GM19240 (cell line): ENCODE results near the gene CCR2.

Experiments
- DNase-seq: peaks from one replicate; pipeline ENCODE4 v3.0.0; 2011; ENCODE audit warnings: low spot score; ENCODE audit not compliant: insufficient read length

CCR2 gene

GRCh38 chr3:46354478-46354877 lies 567 bp downstream of the CCR2 start:
- DNase-seq, result no peak

DNA sequence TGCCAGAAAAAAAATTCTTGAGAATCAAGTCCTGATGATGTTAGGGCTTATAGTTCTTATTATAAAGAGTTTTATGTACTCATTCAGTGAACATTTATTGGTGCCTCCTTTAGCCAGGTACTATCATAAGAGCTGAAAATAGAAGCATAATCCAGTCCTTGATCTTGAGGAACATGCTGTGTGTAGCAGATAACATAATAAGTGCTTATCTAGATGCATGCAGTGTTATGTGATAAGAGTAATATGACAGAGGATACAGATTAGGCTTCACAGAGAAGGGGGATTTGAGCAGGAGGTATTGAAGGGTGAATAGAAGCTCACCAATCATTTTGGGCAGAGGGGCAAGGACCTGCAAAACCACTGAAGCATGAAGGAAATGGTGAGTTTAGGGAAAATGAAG lies 1.1 kb downstream of the CCR2 start:
- DNase-seq, result no peak

- DNase-seq, result no peak
Observed at GRCh38 chr3:46356276-46356675, 2.4 kb downstream of the CCR2 start.

DNA sequence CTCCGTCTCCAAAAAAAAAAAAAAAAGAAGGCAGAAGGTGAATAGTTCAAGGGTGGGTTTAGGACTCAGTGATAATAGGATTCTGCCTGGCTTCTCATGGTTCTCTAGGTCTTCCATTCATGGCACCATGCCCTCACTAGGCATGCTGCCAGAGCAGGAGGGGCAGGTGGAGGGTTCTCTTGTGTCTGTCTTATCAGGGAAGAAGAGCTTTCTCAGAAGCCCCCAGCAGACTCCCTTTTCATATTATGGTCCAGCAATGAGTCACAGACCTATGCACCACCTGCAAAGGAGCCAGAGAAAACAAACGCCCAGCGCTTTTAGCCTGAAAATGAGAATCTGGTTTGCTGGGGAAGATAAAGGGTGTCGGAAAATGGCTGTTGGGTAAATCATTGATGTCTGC lies 3.0 kb downstream of the CCR2 start:
- DNase-seq, result no peak

GRCh38 chr3:46358466-46358865 lies 4.6 kb downstream of the CCR2 start:
- DNase-seq, result no peak

DNA sequence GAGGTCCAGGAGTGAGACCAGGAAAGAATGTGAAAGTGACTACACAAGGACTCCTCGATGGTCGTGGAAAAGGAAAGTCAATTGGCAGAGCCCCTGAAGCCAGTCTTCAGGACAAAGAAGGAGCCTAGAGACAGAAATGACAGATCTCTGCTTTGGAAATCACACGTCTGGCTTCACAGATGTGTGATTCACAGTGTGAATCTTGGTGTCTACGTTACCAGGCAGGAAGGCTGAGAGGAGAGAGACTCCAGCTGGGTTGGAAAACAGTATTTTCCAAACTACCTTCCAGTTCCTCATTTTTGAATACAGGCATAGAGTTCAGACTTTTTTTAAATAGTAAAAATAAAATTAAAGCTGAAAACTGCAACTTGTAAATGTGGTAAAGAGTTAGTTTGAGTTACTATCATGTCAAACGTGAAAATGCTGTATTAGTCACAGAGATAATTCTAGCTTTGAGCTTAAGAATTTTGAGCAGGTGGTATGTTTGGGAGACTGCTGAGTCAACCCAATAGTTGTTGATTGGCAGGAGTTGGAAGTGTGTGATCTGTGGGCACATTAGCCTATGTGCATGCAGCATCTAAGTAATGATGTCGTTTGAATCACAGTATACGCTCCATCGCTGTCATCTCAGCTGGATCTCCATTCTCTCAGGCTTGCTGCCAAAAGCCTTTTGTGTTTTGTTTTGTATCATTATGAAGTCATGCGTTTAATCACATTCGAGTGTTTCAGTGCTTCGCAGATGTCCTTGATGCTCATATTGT lies 6.0 kb downstream of the CCR2 start:
- DNase-seq, result no peak

DNA sequence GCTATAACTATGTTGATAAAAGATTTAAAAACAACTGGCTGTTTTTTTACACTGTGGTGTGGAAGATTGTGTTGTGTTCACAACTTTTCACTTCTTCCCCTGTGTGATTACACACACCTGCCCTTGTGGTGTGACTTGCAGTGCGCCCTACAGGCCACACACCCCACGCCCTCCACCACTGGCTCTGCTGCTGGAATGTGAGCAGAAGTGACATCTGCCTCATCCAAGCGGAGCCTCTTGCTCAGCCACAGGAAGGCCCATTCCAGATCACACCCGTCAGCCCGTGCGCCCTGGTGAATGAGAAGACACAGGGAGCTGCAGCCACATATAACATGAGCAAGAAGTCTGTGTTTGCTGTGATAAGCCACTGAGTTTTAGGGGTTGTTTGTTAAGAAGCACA lies 7.0 kb downstream of the CCR2 start:
- DNase-seq, result no peak

DNA sequence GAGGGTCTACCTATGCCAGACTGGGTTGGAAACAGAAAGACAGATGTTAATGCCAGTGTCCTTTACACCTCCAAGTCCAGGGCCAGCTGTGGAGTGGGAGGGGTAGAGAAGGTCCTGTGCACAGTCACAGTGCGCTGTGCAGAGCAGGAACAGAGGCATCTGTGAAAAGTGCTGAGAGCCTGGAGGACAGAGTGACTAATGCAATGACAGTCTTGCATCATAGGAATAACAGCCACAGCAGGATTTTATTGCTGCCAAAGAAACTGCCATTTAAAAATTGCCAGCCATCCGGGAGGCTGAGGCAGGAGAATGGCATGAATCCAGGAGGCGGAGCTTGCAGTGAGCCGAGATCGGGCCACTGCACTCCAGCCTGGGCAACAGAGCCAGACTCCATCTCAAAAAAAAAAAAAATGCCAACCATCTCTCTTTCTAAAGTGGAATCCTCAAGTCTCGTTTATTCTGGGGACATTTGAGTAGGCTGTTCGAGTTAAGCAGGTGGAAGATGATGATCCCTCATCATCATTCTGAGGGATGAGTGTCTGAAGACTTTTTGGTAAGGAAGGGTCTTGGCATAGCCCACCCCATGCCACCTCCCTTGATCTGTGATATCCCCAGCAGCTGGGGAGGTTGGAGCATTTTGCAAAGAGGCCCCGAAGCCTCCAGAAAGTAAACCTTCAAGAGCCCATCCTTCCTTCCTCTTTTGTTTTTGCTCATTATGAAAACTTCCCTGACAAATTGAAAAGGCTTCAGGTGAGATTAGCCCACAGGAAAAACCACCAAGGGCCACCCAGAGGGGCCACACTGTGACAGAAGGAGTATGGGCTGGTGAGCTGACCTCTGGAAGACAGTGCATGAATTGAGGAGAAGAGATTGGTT lies 7.7 kb downstream of the CCR2 start:
- DNase-seq, result no peak

GRCh38 chr3:46365041-46365440 lies 11.1 kb downstream of the CCR2 start:
- DNase-seq, result no peak

GRCh38 chr3:46365737-46366524 lies 12.0 kb downstream of the CCR2 start:
- DNase-seq, result no peak

GRCh38 chr3:46367811-46368210 lies 13.9 kb downstream of the CCR2 start:
- no peak for DNase-seq

GRCh38 chr3:46368569-46368968 lies 14.7 kb downstream of the CCR2 start:
- no peak for DNase-seq

- DNase-seq, result no peak
Observed at GRCh38 chr3:46369151-46369550, 15.2 kb downstream of the CCR2 start.

GRCh38 chr3:46369675-46370132 lies 15.8 kb downstream of the CCR2 start:
- DNase-seq, result no peak

GRCh38 chr3:46370839-46371518 lies 17.1 kb downstream of the CCR2 start, which contains the start of gene CCR5:
CCR5 (plus strand) TSS chr3:46370946; CDS start chr3:46372903, 1,957 bp downstream.
- no peak for DNase-seq

- no peak for DNase-seq
Observed at GRCh38 chr3:46371519-46372340, 17.8 kb downstream of the CCR2 start.

GRCh38 chr3:46372492-46373359 lies 18.8 kb downstream of the CCR2 start:
- DNase-seq, result no peak

- no peak for DNase-seq
Observed at GRCh38 chr3:46374755-46375154, 20.8 kb downstream of the CCR2 start.

DNA sequence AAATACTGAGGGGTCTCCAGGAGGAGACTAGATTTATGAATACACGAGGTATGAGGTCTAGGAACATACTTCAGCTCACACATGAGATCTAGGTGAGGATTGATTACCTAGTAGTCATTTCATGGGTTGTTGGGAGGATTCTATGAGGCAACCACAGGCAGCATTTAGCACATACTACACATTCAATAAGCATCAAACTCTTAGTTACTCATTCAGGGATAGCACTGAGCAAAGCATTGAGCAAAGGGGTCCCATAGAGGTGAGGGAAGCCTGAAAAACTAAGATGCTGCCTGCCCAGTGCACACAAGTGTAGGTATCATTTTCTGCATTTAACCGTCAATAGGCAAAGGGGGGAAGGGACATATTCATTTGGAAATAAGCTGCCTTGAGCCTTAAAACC lies 21.3 kb downstream of the CCR2 start:
- DNase-seq, result no peak
